Measurements from ENCODE around the gene VTI1A. TPM values are rescaled to one million over a fixed set of nuclear protein-coding genes. Genes with fewer than 3 reads are reported as not detected.

VTI1A gene
- total and polyA plus RNA-seq, 2 of the 13 experiments (the other 11 are each of a cell fraction or from before 2014, with no cell fraction given), result 11.7 to 32.7 TPM

DNA sequence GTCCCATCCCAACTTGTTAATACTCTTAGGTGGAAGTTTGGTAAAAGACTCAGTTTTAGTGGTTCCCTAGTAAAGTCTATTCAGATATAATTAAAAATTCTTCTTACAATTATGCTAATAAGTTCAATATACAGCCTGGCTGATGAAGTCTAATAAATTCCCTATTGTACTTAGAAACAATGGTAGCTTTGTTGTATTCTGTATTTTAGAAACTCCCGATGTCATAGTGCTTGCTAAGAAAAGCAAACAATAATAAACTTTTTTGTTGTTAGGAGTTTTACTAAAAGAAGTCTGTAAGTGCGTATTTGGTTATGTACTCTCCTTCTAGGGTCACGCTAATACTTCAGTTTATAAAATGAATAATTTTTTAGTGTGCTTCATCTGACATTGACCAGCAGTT lies 206.8 kb downstream of the VTI1A start:
- Histone ChIP-seq H3K27ac (ENCODE audit: extremely low read length, insufficient read depth, low read length) (no peak overlapping the region), H4K20me1 (ENCODE audit: insufficient read depth, low read length) (no peaks in the 10 kb centered on the region), H3K79me2 (ENCODE audit: insufficient read depth, low read length) (no peaks in the 10 kb centered on the region), H3K27me3 (ENCODE audit: control insufficient read depth in 1 of 2, insufficient read depth in 2 of 2, low read length in 2 of 2) (no peaks in the 10 kb centered on the region), H3K4me1 (ENCODE audit: insufficient read depth, low read length) (peaks cover 67% of the 10 kb centered on the region), H2AFZ (ENCODE audit: low read length) (no peak overlapping the region), H3K9me3 (ENCODE audit: low read length) (no peaks in the 10 kb centered on the region), H3K9ac (ENCODE audit: insufficient read depth, low read depth, low read length) (no peak overlapping the region), H3K36me3 (replicated peaks in 1 of 2; ENCODE audit: control insufficient read depth in 1 of 2, insufficient read depth in 2 of 2, low read length in 2 of 2) (no peaks in the 10 kb centered on the region), H3K4me3 (replicated peaks in 1 of 3; ENCODE audit: insufficient read depth in 1 of 3, low read depth in 2 of 3, low read length in 3 of 3) (no peak overlapping the region), H3K4me2 (ENCODE audit: low read depth, low read length) (no peak overlapping the region)
- ChIA-PET POLR2A (no interaction called here), CTCF (ENCODE audit: low intra/inter-chr PET ratio, low total read pairs) (no interaction called here)
- DNase-seq (ENCODE audit: low spot score) (no peak), FAIRE-seq (no peak), ATAC-seq (no peak)
- WGBS (ENCODE audit: low lambda C conversion rate), result 71% methylated on average over 3 of the region's 3 CpGs
- intact Hi-C loops (cut with micrococcal nuclease; ENCODE audit: unreplicated experiment), result no loop called here
- BruUV-seq (replicated peaks), result no TSS peak
- in situ Hi-C loops (cut with HindIII; ENCODE audit: extremely low pct_ligation_motif_present, low pct_unique_long_range_greater_than_20kb), result no loop called here
- TF ChIP-seq, protein P1, sequence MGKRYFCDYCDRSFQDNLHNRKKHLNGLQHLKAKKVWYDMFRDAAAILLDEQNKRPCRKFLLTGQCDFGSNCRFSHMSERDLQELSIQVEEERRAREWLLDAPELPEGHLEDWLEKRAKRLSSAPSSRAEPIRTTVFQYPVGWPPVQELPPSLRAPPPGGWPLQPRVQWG (CRISPR knock-in tag; IDR thresholded peaks at IDR 0.05; ENCODE audit: borderline replicate concordance, low read depth), result no peak
- TF ChIP-seq GLI4 (CRISPR knock-in tag; IDR thresholded peaks at IDR 0.05; ENCODE audit: borderline replicate concordance), result no peak
- no peak for TF ChIP-seq GTF3A (CRISPR knock-in tag; conservative IDR thresholded peaks at IDR 0.05)
- TF ChIP-seq HIC2 (CRISPR knock-in tag; IDR thresholded peaks at IDR 0.05; ENCODE audit: low read depth), result no peak
- TF ChIP-seq ZNF333 (CRISPR knock-in tag; IDR thresholded peaks at IDR 0.05; ENCODE audit: borderline replicate concordance), result no peak
- no peak for TF ChIP-seq SATB2 (CRISPR knock-in tag; IDR thresholded peaks at IDR 0.05)
- TF ChIP-seq ZNF569 (CRISPR knock-in tag; IDR thresholded peaks at IDR 0.05; ENCODE audit: borderline replicate concordance), result no peak
- TF ChIP-seq, protein P2, sequence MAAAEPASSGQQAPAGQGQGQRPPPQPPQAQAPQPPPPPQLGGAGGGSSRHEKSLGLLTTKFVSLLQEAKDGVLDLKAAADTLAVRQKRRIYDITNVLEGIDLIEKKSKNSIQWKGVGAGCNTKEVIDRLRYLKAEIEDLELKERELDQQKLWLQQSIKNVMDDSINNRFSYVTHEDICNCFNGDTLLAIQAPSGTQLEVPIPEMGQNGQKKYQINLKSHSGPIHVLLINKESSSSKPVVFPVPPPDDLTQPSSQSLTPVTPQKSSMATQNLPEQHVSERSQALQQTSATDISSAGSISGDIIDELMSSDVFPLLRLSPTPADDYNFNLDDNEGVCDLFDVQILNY (CRISPR knock-in tag; conservative IDR thresholded peaks at IDR 0.05), result no peak
- TF ChIP-seq ZNF484 (CRISPR knock-in tag; IDR thresholded peaks at IDR 0.05; ENCODE audit: borderline replicate concordance, low read depth), result no peak
- no peak for TF ChIP-seq FUBP1 (CRISPR knock-in tag; IDR thresholded peaks at IDR 0.05; ENCODE audit: borderline replicate concordance)
- no peak for TF ChIP-seq ZNF782 (CRISPR knock-in tag; IDR thresholded peaks at IDR 0.05; ENCODE audit: borderline replicate concordance)
- TF ChIP-seq, protein P3, sequence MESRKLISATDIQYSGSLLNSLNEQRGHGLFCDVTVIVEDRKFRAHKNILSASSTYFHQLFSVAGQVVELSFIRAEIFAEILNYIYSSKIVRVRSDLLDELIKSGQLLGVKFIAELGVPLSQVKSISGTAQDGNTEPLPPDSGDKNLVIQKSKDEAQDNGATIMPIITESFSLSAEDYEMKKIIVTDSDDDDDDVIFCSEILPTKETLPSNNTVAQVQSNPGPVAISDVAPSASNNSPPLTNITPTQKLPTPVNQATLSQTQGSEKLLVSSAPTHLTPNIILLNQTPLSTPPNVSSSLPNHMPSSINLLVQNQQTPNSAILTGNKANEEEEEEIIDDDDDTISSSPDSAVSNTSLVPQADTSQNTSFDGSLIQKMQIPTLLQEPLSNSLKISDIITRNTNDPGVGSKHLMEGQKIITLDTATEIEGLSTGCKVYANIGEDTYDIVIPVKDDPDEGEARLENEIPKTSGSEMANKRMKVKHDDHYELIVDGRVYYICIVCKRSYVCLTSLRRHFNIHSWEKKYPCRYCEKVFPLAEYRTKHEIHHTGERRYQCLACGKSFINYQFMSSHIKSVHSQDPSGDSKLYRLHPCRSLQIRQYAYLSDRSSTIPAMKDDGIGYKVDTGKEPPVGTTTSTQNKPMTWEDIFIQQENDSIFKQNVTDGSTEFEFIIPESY (CRISPR knock-in tag; IDR thresholded peaks at IDR 0.05), result no peak
- no peak for TF ChIP-seq MYC (CRISPR knock-in tag; IDR thresholded peaks at IDR 0.05; ENCODE audit: borderline replicate concordance)
- TF ChIP-seq CEBPZ (IDR thresholded peaks at IDR 0.05; ENCODE audit: low read length), result no peak

All from HepG2 (cell line).